Neural cell (in vitro differentiated cells): ENCODE results near the gene CCDC27. TPM values are rescaled to one million over a fixed set of nuclear protein-coding genes. Genes with fewer than 3 reads are reported as not detected.

Experiments used
- H2AFZ ChIP-seq: fragments of 200-600, 300-800 bp; sonication (generic), shearing (Covaris generic); 2 replicates; pipeline ENCODE4 v1.6.0; 2014; ENCODE audit warnings: low read depth, mild to moderate bottlenecking, antibody characterized with exemption, low read length, moderate library complexity
- H3F3A ChIP-seq: fragments of 200-600 bp; shearing (Covaris generic); 2 replicates; pipeline ENCODE4 v1.6.1; 2016; ENCODE audit warnings: mild to moderate bottlenecking, moderate library complexity, mixed read lengths, antibody characterized with exemption, low read length; ENCODE audit not compliant: insufficient read depth, poor library complexity, severe bottlenecking
- H3K27ac ChIP-seq: fragments of 200-600, 300-800 bp; sonication (generic), shearing (Covaris generic); 2 replicates; pipeline ENCODE4 v1.5.1; 2014; ENCODE audit warnings: mild to moderate bottlenecking, low read length, moderate library complexity
- H3K27me3 ChIP-seq: fragments of 300-800, 200-600 bp; sonication (generic), shearing (Covaris generic); 2 replicates; pipeline ENCODE4 v1.6.0; 2014; ENCODE audit warnings: mild to moderate bottlenecking, low read depth, low read length, moderate library complexity; ENCODE audit not compliant: insufficient read depth
- H3K36me3 ChIP-seq: fragments of 300-800, 200-600 bp; sonication (generic), shearing (Covaris generic); 2 replicates; pipeline ENCODE4 v1.5.1; 2014; ENCODE audit warnings: mild to moderate bottlenecking, antibody characterized with exemption, low read length, moderate library complexity; ENCODE audit not compliant: insufficient read depth
- H3K4me2 ChIP-seq: fragments of 300-800, 200-600 bp; sonication (generic), shearing (Covaris generic); 2 replicates; pipeline ENCODE4 v1.6.0; 2014; ENCODE audit warnings: mild to moderate bottlenecking, low read length
- H3K4me3 ChIP-seq: fragments of 300-800, 200-600 bp; sonication (generic), shearing (Covaris generic); 2 replicates; pipeline ENCODE4 v1.5.1; 2014; ENCODE audit warnings: mild to moderate bottlenecking, low read length, moderate library complexity
- H3K79me2 ChIP-seq: fragments of 200-600 bp; shearing (Covaris generic); replicated peaks from 2 replicates; pipeline ENCODE4 v1.6.0; 2014; ENCODE audit warnings: mild to moderate bottlenecking, low read length, moderate library complexity; ENCODE audit not compliant: insufficient read depth
- H3K9ac ChIP-seq: fragments of 300-800, 200-600 bp; sonication (generic), shearing (Covaris generic); 2 replicates; pipeline ENCODE4 v1.6.1; 2016; ENCODE audit warnings: mild to moderate bottlenecking, low read length, mixed read lengths
- H3K9me2 ChIP-seq: fragments of 200-600 bp; shearing (Covaris generic); 2 replicates; pipeline ENCODE4 v1.6.1; 2016; ENCODE audit warnings: mild to moderate bottlenecking, low read length, mixed read lengths; ENCODE audit not compliant: insufficient read depth
- H3K9me3 ChIP-seq: fragments of 200-600, 300-800 bp; sonication (generic), shearing (Covaris generic); 2 replicates; pipeline ENCODE4 v1.6.1; 2016; ENCODE audit warnings: mild to moderate bottlenecking, mixed run types, low read length, moderate library complexity, mixed read lengths
- H4K20me1 ChIP-seq: fragments of 200-600 bp; shearing (Covaris generic); 2 replicates; pipeline ENCODE4 v1.6.1; 2016; ENCODE audit warnings: mild to moderate bottlenecking, mixed run types; ENCODE audit not compliant: insufficient read depth
- CTCF ChIP-seq: fragments of 450-650 bp; IDR thresholded peaks from 2 replicates; pipeline ENCODE4 v1.5.1; 2014; ENCODE audit warnings: antibody characterized with exemption, mild to moderate bottlenecking, moderate library complexity; ENCODE audit not compliant: poor library complexity, severe bottlenecking
- EP300 ChIP-seq: fragments of 450-650 bp; conservative IDR thresholded peaks from 2 replicates; pipeline ENCODE4 v1.6.1; 2014; ENCODE audit warnings: antibody characterized with exemption, mild to moderate bottlenecking, moderate library complexity; ENCODE audit not compliant: poor library complexity, severe bottlenecking
- EZH2 ChIP-seq: fragments of 200-600, 300-800 bp; shearing (Covaris generic), sonication (generic); IDR thresholded peaks from 2 replicates; pipeline ENCODE4 v1.6.1; 2014; ENCODE audit warnings: antibody characterized with exemption, low read length, borderline replicate concordance, mild to moderate bottlenecking; ENCODE audit not compliant: insufficient read depth, poor library complexity, severe bottlenecking
- MXI1 ChIP-seq: fragments of 450-650 bp; conservative IDR thresholded peaks from 2 replicates; pipeline ENCODE4 v1.6.1; 2014; ENCODE audit warnings: antibody characterized with exemption, mild to moderate bottlenecking; ENCODE audit not compliant: poor library complexity, severe bottlenecking
- POLR2AphosphoS5 ChIP-seq: IDR thresholded peaks from 2 replicates; pipeline ENCODE4 v1.6.1; 2012
- RAD21 ChIP-seq: fragments of 450-650 bp; conservative IDR thresholded peaks from 2 replicates; pipeline ENCODE4 v1.6.1; 2014; ENCODE audit warnings: antibody characterized with exemption, mild to moderate bottlenecking, moderate library complexity
- SMC3 ChIP-seq: fragments of 450-650 bp; conservative IDR thresholded peaks from 2 replicates; pipeline ENCODE4 v1.6.1; 2014; ENCODE audit warnings: antibody characterized with exemption, mild to moderate bottlenecking, moderate library complexity; ENCODE audit not compliant: poor library complexity
- TAF1 ChIP-seq: IDR thresholded peaks from 2 replicates; pipeline ENCODE4 v1.6.1; 2012; ENCODE audit warnings: low read depth
- polyA plus RNA-seq: library from polyadenylated mRNA; depleted of rRNA; stranded (reverse); fragments of >200 nt; gene quantifications from 2 replicates; pipeline ENCODE4 v1.2.3, GENCODE V29; 2014
- TF ChIP-seq, protein P1 (sequence below): IDR thresholded peaks from 2 replicates; pipeline ENCODE4 v1.6.1; 2012; ENCODE audit warnings: borderline replicate concordance

The CCDC27 gene
- polyA plus RNA-seq, 1 donor from 2014 or later = not detected

DNA sequence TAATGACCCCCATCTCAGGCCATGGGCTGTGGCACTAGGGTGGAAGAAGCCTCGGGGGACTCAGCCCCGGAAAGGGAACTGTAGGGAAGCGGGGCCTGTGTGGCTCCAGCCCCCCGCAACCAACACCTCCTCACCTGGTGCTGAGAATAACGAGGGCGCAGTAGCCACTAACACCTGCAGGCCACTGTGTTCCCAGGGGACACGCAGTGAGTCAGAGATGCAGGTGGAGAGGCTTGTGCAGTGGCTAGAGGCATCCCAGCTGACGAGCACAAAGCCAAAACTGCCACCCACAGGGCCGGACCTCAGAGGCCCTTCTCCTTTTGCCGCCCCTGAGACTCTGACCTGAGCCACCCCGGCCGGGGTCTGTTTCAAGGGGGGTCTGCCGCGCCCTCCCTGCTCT is 33.5 kb upstream of the CCDC27 start:
- no peaks in the 10 kb centered on the region for H3F3A ChIP-seq
- no peak overlapping the region for H3K4me2 ChIP-seq
- H3K27ac ChIP-seq = no peak overlapping the region
- no peak overlapping the region for H3K9ac ChIP-seq
- H3K36me3 ChIP-seq = no peaks in the 10 kb centered on the region
- no peaks in the 10 kb centered on the region for H3K79me2 ChIP-seq
- TF ChIP-seq SMC3 (no peak), MXI1 (no peak), POLR2AphosphoS5 (no peak), TAF1 (no peak), CTCF (no peak), EZH2 (no peak), RAD21 (no peak), EP300 (no peak)
- TF ChIP-seq, protein P1, sequence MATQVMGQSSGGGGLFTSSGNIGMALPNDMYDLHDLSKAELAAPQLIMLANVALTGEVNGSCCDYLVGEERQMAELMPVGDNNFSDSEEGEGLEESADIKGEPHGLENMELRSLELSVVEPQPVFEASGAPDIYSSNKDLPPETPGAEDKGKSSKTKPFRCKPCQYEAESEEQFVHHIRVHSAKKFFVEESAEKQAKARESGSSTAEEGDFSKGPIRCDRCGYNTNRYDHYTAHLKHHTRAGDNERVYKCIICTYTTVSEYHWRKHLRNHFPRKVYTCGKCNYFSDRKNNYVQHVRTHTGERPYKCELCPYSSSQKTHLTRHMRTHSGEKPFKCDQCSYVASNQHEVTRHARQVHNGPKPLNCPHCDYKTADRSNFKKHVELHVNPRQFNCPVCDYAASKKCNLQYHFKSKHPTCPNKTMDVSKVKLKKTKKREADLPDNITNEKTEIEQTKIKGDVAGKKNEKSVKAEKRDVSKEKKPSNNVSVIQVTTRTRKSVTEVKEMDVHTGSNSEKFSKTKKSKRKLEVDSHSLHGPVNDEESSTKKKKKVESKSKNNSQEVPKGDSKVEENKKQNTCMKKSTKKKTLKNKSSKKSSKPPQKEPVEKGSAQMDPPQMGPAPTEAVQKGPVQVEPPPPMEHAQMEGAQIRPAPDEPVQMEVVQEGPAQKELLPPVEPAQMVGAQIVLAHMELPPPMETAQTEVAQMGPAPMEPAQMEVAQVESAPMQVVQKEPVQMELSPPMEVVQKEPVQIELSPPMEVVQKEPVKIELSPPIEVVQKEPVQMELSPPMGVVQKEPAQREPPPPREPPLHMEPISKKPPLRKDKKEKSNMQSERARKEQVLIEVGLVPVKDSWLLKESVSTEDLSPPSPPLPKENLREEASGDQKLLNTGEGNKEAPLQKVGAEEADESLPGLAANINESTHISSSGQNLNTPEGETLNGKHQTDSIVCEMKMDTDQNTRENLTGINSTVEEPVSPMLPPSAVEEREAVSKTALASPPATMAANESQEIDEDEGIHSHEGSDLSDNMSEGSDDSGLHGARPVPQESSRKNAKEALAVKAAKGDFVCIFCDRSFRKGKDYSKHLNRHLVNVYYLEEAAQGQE = no peak
- H3K9me2 ChIP-seq = no peaks in the 10 kb centered on the region
- no peaks in the 10 kb centered on the region for H4K20me1 ChIP-seq
- H3K27me3 ChIP-seq = no peaks in the 10 kb centered on the region
- no peak overlapping the region for H2AFZ ChIP-seq
- H3K4me3 ChIP-seq = no peak overlapping the region
- no peaks in the 10 kb centered on the region for H3K9me3 ChIP-seq

DNA sequence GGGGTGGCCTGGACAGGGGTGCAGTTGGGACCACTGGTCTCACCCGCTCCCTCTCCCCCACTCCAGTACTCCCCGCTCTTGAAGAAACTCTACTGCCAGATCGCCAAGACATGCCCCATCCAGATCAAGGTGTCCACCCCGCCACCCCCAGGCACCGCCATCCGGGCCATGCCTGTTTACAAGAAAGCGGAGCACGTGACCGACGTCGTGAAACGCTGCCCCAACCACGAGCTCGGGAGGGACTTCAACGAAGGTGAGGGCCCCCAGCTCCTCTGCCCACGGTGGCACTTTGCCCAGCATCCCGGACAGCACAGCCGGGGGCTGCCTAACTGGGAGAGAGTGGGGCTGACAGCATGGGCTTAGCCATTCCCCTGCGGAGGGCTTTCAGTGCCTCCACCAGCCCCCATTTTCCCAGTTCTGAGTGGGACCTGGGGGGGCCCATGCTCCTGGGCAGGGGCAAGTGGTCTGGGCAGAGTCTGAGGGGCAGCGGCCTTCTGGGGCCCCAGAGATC is 30.2 kb upstream of the CCDC27 start:
- H3K27ac ChIP-seq = no peak overlapping the region
- H4K20me1 ChIP-seq = no peaks in the 10 kb centered on the region
- H3K27me3 ChIP-seq = no peaks in the 10 kb centered on the region
- H3K4me2 ChIP-seq = no peak overlapping the region
- TF ChIP-seq SMC3 (no peak), TAF1 (no peak), CTCF (no peak), EP300 (no peak), RAD21 (no peak), POLR2AphosphoS5 (no peak)
- H3K9me3 ChIP-seq = no peaks in the 10 kb centered on the region
- H3K9me2 ChIP-seq = no peaks in the 10 kb centered on the region
- no peak overlapping the region for H3K9ac ChIP-seq
- no peaks in the 10 kb centered on the region for H3K36me3 ChIP-seq
- no peaks in the 10 kb centered on the region for H3F3A ChIP-seq
- no peak overlapping the region for H2AFZ ChIP-seq
- no peaks in the 10 kb centered on the region for H3K79me2 ChIP-seq
- no peak overlapping the region for H3K4me3 ChIP-seq
